DMS 273 treated with DMSO at 0.1 percent for 48 hours (cell line): ENCODE data around the gene EEF1A1.

Experiments used
- DNase-seq: peaks from one replicate; lab custom pipeline; 2025; lab: John Stamatoyannopoulos, UW

EEF1A1 gene

GRCh38 chr6:73505142-73505541 lies 15.7 kb downstream of the EEF1A1 start:
- DNase-seq: no peak

DNA sequence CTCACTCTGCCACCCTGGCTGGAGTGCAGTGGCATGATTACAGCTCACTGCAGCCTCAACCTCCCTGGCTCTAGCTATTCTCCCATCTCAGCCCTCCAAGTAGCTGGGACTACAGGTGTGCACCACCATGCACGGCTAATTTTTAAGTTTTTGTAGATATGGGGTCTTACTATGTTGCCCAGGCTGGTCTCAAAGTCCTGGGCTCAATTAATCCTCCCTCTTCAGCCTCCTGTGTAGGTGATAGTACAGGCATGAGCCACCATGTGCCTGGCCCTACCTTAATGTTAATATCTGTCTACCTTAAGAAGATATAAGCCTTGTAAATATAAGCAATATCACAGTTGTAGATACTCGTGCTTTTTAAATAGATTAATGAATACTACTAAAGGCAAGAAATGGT lies 16.7 kb downstream of the EEF1A1 start:
- no peak for DNase-seq

DNA sequence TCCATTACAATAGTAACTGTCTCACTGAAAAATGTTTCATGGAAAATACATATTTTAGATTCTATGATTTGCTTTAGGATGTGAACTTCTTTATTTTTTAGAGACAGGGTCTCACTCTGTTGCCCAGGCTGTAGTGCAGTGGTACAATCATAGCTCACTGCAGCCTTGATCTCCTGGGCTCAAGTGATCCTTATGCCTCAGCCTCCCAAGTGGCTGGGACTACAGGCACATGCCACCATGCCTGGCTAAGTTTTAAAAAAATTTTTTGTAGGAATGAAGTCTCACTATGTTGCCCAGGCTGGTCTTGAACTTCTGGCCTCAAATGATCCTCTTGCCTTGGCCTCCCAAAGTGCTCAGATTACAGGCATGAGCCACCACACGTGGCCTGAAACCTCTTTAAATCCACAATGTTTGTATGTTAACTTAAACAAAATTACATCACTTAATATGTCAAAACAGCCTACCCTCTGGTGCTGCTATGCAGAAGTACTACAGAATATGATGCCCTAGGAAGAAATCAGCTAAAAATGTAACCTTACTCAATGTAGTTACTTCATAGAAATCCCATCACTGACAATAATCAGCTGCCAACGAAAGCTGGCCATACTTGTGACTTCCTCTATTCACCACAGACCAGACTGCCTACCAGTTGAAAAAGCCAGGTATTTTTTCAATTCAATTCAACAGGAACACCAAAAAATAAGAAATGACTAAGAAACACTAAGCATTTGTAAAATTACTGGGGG lies 17.6 kb downstream of the EEF1A1 start:
- DNase-seq: no peak

GRCh38 chr6:73497915-73498314 lies 22.9 kb downstream of the EEF1A1 start:
- DNase-seq: no peak

DNA sequence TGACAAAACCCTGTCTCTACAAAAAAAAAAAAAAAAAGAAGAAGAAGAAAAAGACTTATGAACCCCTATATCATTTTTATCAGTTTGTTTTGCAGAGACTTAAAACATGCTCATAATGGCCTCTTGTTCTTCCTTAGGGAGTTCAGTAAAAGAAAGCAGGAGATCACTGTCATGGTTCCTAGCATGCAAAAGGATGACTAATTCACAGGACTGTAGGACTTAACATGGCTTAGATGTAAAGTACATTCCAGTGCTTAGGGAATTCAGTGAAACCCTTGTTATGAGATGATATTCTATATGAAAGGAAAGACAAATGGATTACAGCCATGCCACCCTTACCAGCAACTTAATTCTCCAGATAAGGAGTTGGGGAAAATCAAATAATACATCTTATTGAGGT lies 29.5 kb downstream of the EEF1A1 start:
- no peak for DNase-seq

DNA sequence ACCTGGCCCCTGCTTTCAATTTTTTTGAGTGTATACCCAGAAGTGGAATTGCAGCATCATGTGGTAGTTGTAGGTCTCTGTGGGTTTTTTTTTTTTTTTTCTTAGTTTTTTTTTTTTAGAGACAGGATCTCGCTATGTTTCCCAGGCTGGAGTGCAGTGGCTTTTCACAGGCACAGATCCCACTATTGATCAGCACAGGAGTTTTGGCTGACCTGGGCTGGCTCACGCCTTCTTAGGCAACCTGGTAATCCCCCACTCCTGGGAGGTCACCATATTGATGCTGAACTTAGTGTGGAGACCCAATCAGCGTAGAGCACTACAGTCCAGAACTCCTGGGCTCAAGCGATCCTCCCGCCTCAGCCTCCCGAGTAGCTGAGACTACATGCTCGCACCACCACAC lies 33.4 kb downstream of the EEF1A1 start:
- DNase-seq: no peak

DNA sequence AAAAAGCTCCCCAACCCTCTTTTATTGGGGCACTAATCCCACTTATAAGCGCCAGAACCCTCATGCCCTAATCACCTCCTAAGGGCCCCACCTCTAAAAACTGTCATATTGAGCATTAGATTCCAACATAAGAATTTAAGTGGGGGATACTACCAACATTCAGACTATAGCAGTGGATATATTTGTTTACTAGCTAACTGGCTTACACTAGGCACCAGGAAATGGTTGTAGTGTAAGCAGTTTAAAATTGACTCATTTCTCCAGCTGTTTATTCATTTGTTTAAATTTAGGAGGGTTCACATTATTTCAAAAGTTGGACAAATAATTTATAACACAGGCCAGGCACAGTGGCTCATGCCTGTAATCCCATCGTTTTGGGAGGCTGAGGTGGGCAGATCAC lies 36.4 kb downstream of the EEF1A1 start:
- no peak for DNase-seq

DNA sequence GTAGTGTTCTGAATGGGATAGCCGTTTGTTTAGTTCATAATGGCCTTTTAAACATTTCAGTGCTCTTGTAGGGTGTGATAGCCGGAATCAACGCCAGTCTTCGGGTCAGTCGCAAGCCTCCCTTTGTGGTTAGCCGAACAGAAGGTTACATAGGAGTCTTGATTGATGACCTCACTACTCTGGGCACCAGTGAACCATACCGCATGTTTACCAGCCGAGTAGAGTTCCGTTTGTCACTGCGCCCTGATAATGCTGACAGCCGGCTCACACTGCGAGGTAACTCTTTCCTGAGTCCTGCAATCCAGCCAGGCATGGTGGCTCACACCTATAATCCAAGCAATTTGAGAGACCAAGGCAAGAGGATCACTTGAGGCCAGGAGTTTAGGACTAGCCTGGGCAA lies 38.9 kb downstream of the EEF1A1 start:
- DNase-seq: no peak

GRCh38 chr6:73477407-73477806 lies 43.4 kb downstream of the EEF1A1 start:
- no peak for DNase-seq

GRCh38 chr6:73476723-73477122 lies 44.1 kb downstream of the EEF1A1 start:
- no peak for DNase-seq

- no peak for DNase-seq
Measured at GRCh38 chr6:73471686-73472290, 49.0 kb downstream of the EEF1A1 start.
